PC-9 (cell line): ENCODE measurements around the gene ARL5B. TPM values are rescaled to one million over a fixed set of nuclear protein-coding genes. Genes with fewer than 3 reads are reported as not detected.

Experiments used
- BruUV-seq: library from RNA; stranded (reverse); fragments of 400-500 nt; replicated peaks from 2 replicates; lab custom pipeline; 2021; lab: Mats Ljungman, UMichigan
- CTCF ChIA-PET: fragments of 300-600 bp; sonication (Branson Sonifier 250); formaldehyde crosslinking; loops from one replicate; lab custom pipeline; 2022; ENCODE audit warnings: antibody characterized with exemption; lab: Charles Lee
- POLR2A ChIA-PET: fragments of 300-600 bp; sonication (Branson Sonifier 250); formaldehyde crosslinking; loops from one replicate; lab custom pipeline; 2022; ENCODE audit warnings: antibody characterized with exemption; ENCODE audit not compliant: unreplicated experiment; lab: Charles Lee
- DNase-seq, 2 experiments: peaks; one replicate each; pipeline versions ENCODE4 v3.0.0 to v3.0.0-alpha.2; 2015 to 2022; ENCODE audit warnings: mixed read lengths in 1 of 2
- H2AFZ ChIP-seq: fragments of 200-600 bp; sonication (generic); 2 replicates; pipeline ENCODE4 v1.8.1; 2017; ENCODE audit warnings: antibody characterized with exemption
- H3F3A ChIP-seq: fragments of 200-600 bp; sonication (generic); 2 replicates; pipeline ENCODE4 v1.8.1; 2017; ENCODE audit warnings: antibody characterized with exemption, mild to moderate bottlenecking, low read depth; ENCODE audit not compliant: insufficient read depth
- H3K27ac ChIP-seq: fragments of 200-600 bp; sonication (generic); 2 replicates; pipeline ENCODE4 v1.6.1; 2016; ENCODE audit warnings: mixed run types
- H3K27me3 ChIP-seq: fragments of 200-600 bp; sonication (generic); 2 replicates; pipeline ENCODE4 v1.6.1; 2016; ENCODE audit warnings: low read depth, mixed run types; ENCODE audit not compliant: insufficient read depth
- H3K36me3 ChIP-seq: fragments of 200-600 bp; sonication (generic); 2 replicates; pipeline ENCODE4 v1.6.1; 2016; ENCODE audit warnings: low read depth, mixed run types
- H3K4me1 ChIP-seq: fragments of 200-600 bp; sonication (generic); replicated peaks from 2 replicates; pipeline ENCODE4 v1.6.1; 2016; ENCODE audit warnings: mixed run types; ENCODE audit not compliant: insufficient read depth
- H3K4me2 ChIP-seq: fragments of 200-600 bp; sonication (generic); 2 replicates; pipeline ENCODE4 v1.6.1; 2017; ENCODE audit warnings: mixed run types
- H3K4me3 ChIP-seq: fragments of 200-600 bp; sonication (generic); 2 replicates; pipeline ENCODE4 v1.6.1; 2016; ENCODE audit warnings: mixed run types
- H3K79me2 ChIP-seq: fragments of 200-600 bp; sonication (generic); 2 replicates; pipeline ENCODE4 v1.6.1; 2017; ENCODE audit warnings: low read depth, mixed run types
- H3K9me2 ChIP-seq: fragments of 200-600 bp; sonication (generic); 2 replicates; pipeline ENCODE4 v1.8.1; 2017; ENCODE audit warnings: mild to moderate bottlenecking; ENCODE audit not compliant: insufficient read depth
- H3K9me3 ChIP-seq: fragments of 200-600 bp; sonication (generic); 2 replicates; pipeline ENCODE4 v1.8.1; 2016; ENCODE audit warnings: low read depth; ENCODE audit not compliant: insufficient read depth
- H4K20me1 ChIP-seq: fragments of 200-600 bp; sonication (generic); 2 replicates; pipeline ENCODE4 v1.8.1; 2017; ENCODE audit not compliant: insufficient read depth
- CTCF ChIP-seq: fragments of 200-600 bp; sonication (generic); conservative IDR thresholded peaks from 2 replicates; pipeline ENCODE4 v1.6.1; 2017; ENCODE audit warnings: mixed run types, antibody characterized with exemption, mild to moderate bottlenecking, moderate library complexity
- EZH2 ChIP-seq: fragments of 200-600 bp; sonication (generic); IDR thresholded peaks from 2 replicates; pipeline ENCODE4 v1.8.0; 2017; ENCODE audit warnings: antibody characterized with exemption, low read depth
- intact Hi-C: fragments of 100-400 bp; cut with micrococcal nuclease; formaldehyde crosslinking; loops from one replicate; pipeline ENCODE4 v1.10.0; 2022; ENCODE audit not compliant: unreplicated experiment
- total RNA-seq: library from RNA; stranded (reverse); gene quantifications from 2 replicates; pipeline ENCODE4 v1.2.3, GENCODE V29; 2021

The ARL5B gene
- total RNA-seq, 1 experiment from 2014 or later: 15.3 TPM

DNA sequence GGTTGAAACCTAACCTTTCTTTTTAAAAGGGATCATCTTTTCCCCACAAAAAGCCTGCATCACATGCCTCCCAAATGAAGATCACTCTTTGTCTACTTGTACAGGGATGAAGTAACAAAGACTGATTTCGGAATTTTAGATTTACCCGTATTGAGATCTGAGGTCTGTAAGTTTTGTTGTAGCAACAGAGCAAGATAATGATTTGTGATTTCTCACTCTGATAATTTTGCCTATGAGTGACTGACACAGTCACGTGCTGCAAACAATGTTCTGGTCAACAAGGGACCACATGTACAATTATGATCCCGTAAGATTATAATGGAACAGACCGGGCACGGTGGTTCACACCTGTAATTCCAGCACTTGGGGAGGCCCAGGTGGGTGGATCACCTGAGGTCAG, 31.3 kb downstream of the ARL5B start:
- Histone ChIP-seq H3F3A (no peaks in the 10 kb centered on the region), H3K36me3 (no peaks in the 10 kb centered on the region), H3K79me2 (no peaks in the 10 kb centered on the region), H2AFZ (no peak overlapping the region), H4K20me1 (no peaks in the 10 kb centered on the region), H3K27me3 (no peaks in the 10 kb centered on the region), H3K4me2 (no peak overlapping the region), H3K9me3 (no peaks in the 10 kb centered on the region), H3K4me1 (no peaks in the 10 kb centered on the region), H3K27ac (no peak overlapping the region), H3K4me3 (no peak overlapping the region), H3K9me2 (no peaks in the 10 kb centered on the region)
- POLR2A ChIA-PET: no interaction called here
- no peak for DNase-seq
- TF ChIP-seq CTCF: no peak
- intact Hi-C loops: no loop called here
- no TSS peak for BruUV-seq
- CTCF ChIA-PET: no interaction called here

GRCh38 chr10:18699849-18700840, 40.9 kb downstream of the ARL5B start:
- Histone ChIP-seq H3K79me2 (no peaks in the 10 kb centered on the region), H3K36me3 (no peaks in the 10 kb centered on the region), H3K9me3 (no peaks in the 10 kb centered on the region), H3K27ac (no peak overlapping the region), H3K9me2 (no peaks in the 10 kb centered on the region), H3K27me3 (peaks cover 4% of the 10 kb centered on the region; the same call in 1 of the 2 replicates), H2AFZ (no peak overlapping the region), H3F3A (no peaks in the 10 kb centered on the region), H3K4me1 (no peaks in the 10 kb centered on the region), H3K4me3 (no peak overlapping the region), H4K20me1 (no peaks in the 10 kb centered on the region), H3K4me2 (no peak overlapping the region)
- CTCF ChIA-PET: no interaction called here
- intact Hi-C loops: no loop called here
- BruUV-seq: no TSS peak
- no peak for DNase-seq
- POLR2A ChIA-PET: no interaction called here
- TF ChIP-seq CTCF: no peak
- TF ChIP-seq EZH2: no peak

DNA sequence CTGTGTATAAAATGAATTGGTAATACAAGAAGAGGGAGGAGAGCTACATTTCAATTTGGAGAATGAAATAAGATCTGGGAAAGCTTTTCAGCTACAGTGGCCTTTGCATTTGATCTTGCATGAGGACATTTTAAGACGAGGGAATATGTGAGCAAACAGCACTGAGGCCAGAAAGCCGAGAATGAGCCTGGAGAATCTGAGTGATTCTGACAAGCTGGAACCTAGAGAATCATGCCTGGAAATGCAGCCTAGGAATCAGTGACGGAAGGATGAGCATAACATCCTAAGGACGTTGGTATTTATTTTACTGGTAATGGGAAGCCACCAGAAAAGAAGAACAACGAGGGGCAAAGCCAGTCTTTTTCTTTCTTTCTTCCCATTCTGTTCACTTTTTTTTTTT, 44.3 kb downstream of the ARL5B start:
- CTCF ChIA-PET: no interaction called here
- no peak for TF ChIP-seq CTCF
- TF ChIP-seq EZH2: no peak
- H3K79me2 ChIP-seq: no peaks in the 10 kb centered on the region
- no peaks in the 10 kb centered on the region for H3F3A ChIP-seq
- no peak for DNase-seq
- BruUV-seq: no TSS peak
- no peaks in the 10 kb centered on the region for H3K9me2 ChIP-seq
- no peak overlapping the region for H3K27ac ChIP-seq
- intact Hi-C loops: no loop called here
- no peaks in the 10 kb centered on the region for H3K9me3 ChIP-seq
- H3K4me1 ChIP-seq: no peaks in the 10 kb centered on the region
- no peak overlapping the region for H2AFZ ChIP-seq
- H3K36me3 ChIP-seq: no peaks in the 10 kb centered on the region
- POLR2A ChIA-PET: interaction anchor here (0.7 kb wide), 1 partner anchor 137 kb away, joined by 11 read pairs; no protein-coding TSS in a partner anchor
- no peaks in the 10 kb centered on the region for H4K20me1 ChIP-seq
- no peak overlapping the region for H3K4me3 ChIP-seq
- H3K27me3 ChIP-seq: peaks cover 4% of the 10 kb centered on the region; the same call in 1 of the 2 replicates
- no peak overlapping the region for H3K4me2 ChIP-seq
